H9 (cell line): ENCODE results near the gene TRIM17. TPM values are rescaled to one million over a fixed set of nuclear protein-coding genes. Genes with fewer than 3 reads are reported as not detected.
A peak's percentile ranks its signal among the peaks of the same experiment; 100 is the strongest.

Experiments
- DNase-seq: peaks from one replicate; pipeline ENCODE4 v3.0.0-alpha.2; 2017
- H2AFZ ChIP-seq: one replicate; pipeline ENCODE4 v1.6.1; 2013; ENCODE audit warnings: mild to moderate bottlenecking, low read length, control low read depth, moderate library complexity
- H2AK5ac ChIP-seq: 2 replicates; pipeline ENCODE4 v1.6.1; 2013; ENCODE audit warnings: low read length, control low read depth, mixed read lengths; ENCODE audit not compliant: insufficient read length
- H2BK120ac ChIP-seq: one replicate; pipeline ENCODE4 v1.6.1; 2013; ENCODE audit warnings: low read depth, mild to moderate bottlenecking, low read length, control low read depth, inconsistent platforms; ENCODE audit not compliant: poor library complexity, severe bottlenecking
- H2BK12ac ChIP-seq: 2 replicates; pipeline ENCODE4 v1.6.1; 2013; ENCODE audit warnings: low read length, control low read depth, mixed read lengths, low read depth; ENCODE audit not compliant: insufficient read length
- H2BK15ac ChIP-seq: 2 replicates; pipeline ENCODE4 v1.6.1; 2013; ENCODE audit warnings: low read depth, low read length, control low read depth
- H2BK20ac ChIP-seq: one replicate; pipeline ENCODE4 v1.6.1; 2013; ENCODE audit warnings: low read depth, mild to moderate bottlenecking, low read length, control low read depth, inconsistent platforms; ENCODE audit not compliant: poor library complexity, severe bottlenecking
- H2BK5ac ChIP-seq: 2 replicates; pipeline ENCODE4 v1.6.1; 2013; ENCODE audit warnings: low read length, control low read depth, mixed read lengths; ENCODE audit not compliant: insufficient read length
- H3K14ac ChIP-seq: 2 replicates; pipeline ENCODE4 v1.6.1; 2013; ENCODE audit warnings: low read length, control low read depth; ENCODE audit not compliant: insufficient read depth
- H3K18ac ChIP-seq: 2 replicates; pipeline ENCODE4 v1.6.1; 2013; ENCODE audit warnings: low read depth, mild to moderate bottlenecking, mixed read lengths, low read length, control low read depth; ENCODE audit not compliant: insufficient read length
- H3K23ac ChIP-seq: 2 replicates; pipeline ENCODE4 v1.6.1; 2013; ENCODE audit warnings: low read length, control low read depth, mixed read lengths, low read depth; ENCODE audit not compliant: insufficient read length
- H3K23me2 ChIP-seq: 2 replicates; pipeline ENCODE4 v1.6.1; 2013; ENCODE audit warnings: low read depth, mild to moderate bottlenecking, mixed read lengths, low read length, control low read depth; ENCODE audit not compliant: insufficient read length, poor library complexity, severe bottlenecking
- H3K27ac ChIP-seq: 2 replicates; pipeline ENCODE4 v1.5.1; 2013; ENCODE audit warnings: low read length, control low read depth, mixed read lengths, low read depth; ENCODE audit not compliant: insufficient read length
- H3K27me3 ChIP-seq: 2 replicates; pipeline ENCODE4 v1.6.1; 2013; ENCODE audit warnings: low read length, control low read depth, inconsistent platforms; ENCODE audit not compliant: insufficient read depth
- H3K4ac ChIP-seq: 2 replicates; pipeline ENCODE4 v1.6.1; 2013; ENCODE audit warnings: low read depth, mild to moderate bottlenecking, control low read depth, inconsistent platforms, low read length, moderate library complexity
- H3K4me1 ChIP-seq: 2 replicates; pipeline ENCODE4 v1.6.1; 2013; ENCODE audit warnings: low read length, control low read depth, inconsistent platforms; ENCODE audit not compliant: insufficient read depth
- H3K4me2 ChIP-seq: 2 replicates; pipeline ENCODE4 v1.6.1; 2013; ENCODE audit warnings: low read length, control low read depth, mixed read lengths; ENCODE audit not compliant: insufficient read length, insufficient read depth
- H3K56ac ChIP-seq: 2 replicates; pipeline ENCODE4 v1.6.1; 2013; ENCODE audit warnings: low read depth, mild to moderate bottlenecking, mixed read lengths, low read length, control low read depth; ENCODE audit not compliant: insufficient read length
- H3K79me1 ChIP-seq: 2 replicates; pipeline ENCODE4 v1.6.1; 2013; ENCODE audit warnings: low read depth, mild to moderate bottlenecking, moderate library complexity, low read length, control low read depth, inconsistent platforms; ENCODE audit not compliant: insufficient read depth, poor library complexity, severe bottlenecking
- H3K79me2 ChIP-seq: 2 replicates; pipeline ENCODE4 v1.6.1; 2013; ENCODE audit warnings: low read length, control low read depth, inconsistent platforms; ENCODE audit not compliant: insufficient read depth
- H3K9ac ChIP-seq: 2 replicates; pipeline ENCODE4 v1.6.1; 2013; ENCODE audit warnings: low read length, control low read depth, mixed read lengths; ENCODE audit not compliant: insufficient read length; ENCODE audit errors: extremely low read depth
- H3K9me3 ChIP-seq: one replicate; pipeline ENCODE4 v1.6.1; 2013; ENCODE audit warnings: low read depth, low read length, inconsistent platforms; ENCODE audit not compliant: control insufficient read depth
- H3T11ph ChIP-seq: one replicate; pipeline ENCODE4 v1.6.1; 2013; ENCODE audit warnings: mild to moderate bottlenecking, low read length, control low read depth, inconsistent platforms
- H4K20me1 ChIP-seq: one replicate; pipeline ENCODE4 v1.6.1; 2013; ENCODE audit not compliant: control insufficient read depth, insufficient read length, insufficient read depth
- H4K5ac ChIP-seq: 2 replicates; pipeline ENCODE4 v1.6.1; 2013; ENCODE audit warnings: low read depth, mild to moderate bottlenecking, mixed read lengths, low read length, control low read depth; ENCODE audit not compliant: insufficient read length
- H4K8ac ChIP-seq: replicated peaks from 2 replicates; pipeline ENCODE4 v1.6.1; 2013; ENCODE audit warnings: low read length, control low read depth, mixed read lengths, low read depth; ENCODE audit not compliant: insufficient read length
- H4K91ac ChIP-seq: 2 replicates; pipeline ENCODE4 v1.6.1; 2013; ENCODE audit warnings: low read depth, mild to moderate bottlenecking, moderate library complexity, mixed read lengths, low read length, control low read depth; ENCODE audit not compliant: insufficient read length
- H3K27ac Mint-ChIP-seq, 3 experiments: 2 replicates in 2 of 3; 3 replicates in 1 of 3; pipeline ENCODE4 v1.8.0; 2020 to 2021; ENCODE audit warnings: mixed read lengths in 3 of 3, mild to moderate bottlenecking in 1 of 3, moderate library complexity in 1 of 3
- H3K27me3 Mint-ChIP-seq: 2 replicates; pipeline ENCODE4 v1.8.0; 2021; ENCODE audit warnings: low read depth, mild to moderate bottlenecking, moderate library complexity, mixed read lengths
- H3K36me3 Mint-ChIP-seq, 3 experiments: 2 replicates in 2 of 3; 3 replicates in 1 of 3; pipeline ENCODE4 v1.8.0; 2020 to 2021; ENCODE audit warnings: low read depth in 3 of 3, mixed read lengths in 3 of 3; ENCODE audit not compliant: insufficient read depth in 1 of 3
- H3K4me1 Mint-ChIP-seq, 2 experiments: 2 replicates each; pipeline ENCODE4 v1.8.0; 2020; ENCODE audit warnings: mixed read lengths in 2 of 2
- H3K4me3 Mint-ChIP-seq, 2 experiments: 2 replicates in 1 of 2; 3 replicates in 1 of 2; pipeline ENCODE4 v1.8.0; 2020 to 2021; ENCODE audit warnings: mild to moderate bottlenecking in 2 of 2, mixed read lengths in 2 of 2, moderate library complexity in 1 of 2
- H3K9me3 Mint-ChIP-seq, 2 experiments: 2 replicates in 1 of 2; 3 replicates in 1 of 2; pipeline ENCODE4 v1.8.0; 2020; ENCODE audit warnings: mild to moderate bottlenecking in 2 of 2, mixed read lengths in 2 of 2, moderate library complexity in 1 of 2
- CTCF ChIP-seq: fragments of 200-600 bp; sonication (generic); conservative IDR thresholded peaks from 3 replicates; pipeline ENCODE4 v1.8.0; 2021; ENCODE audit warnings: antibody characterized with exemption, mild to moderate bottlenecking
- WGBS: extraction: QIAGEN DNeasy Blood & Tissue Kit; methylation state at CpG from one replicate; pipeline ENCODE4 v1.1.7; 2013; ENCODE audit warnings: missing lambda C conversion rate, low lambda C conversion rate, mixed read lengths; ENCODE audit not compliant: insufficient read length; ENCODE audit errors: extremely low coverage; 5-methylcytosine and 5-hydroxymethylcytosine counted together
- total RNA-seq: library from RNA; stranded (reverse); gene quantifications from 2 replicates; pipeline ENCODE4 v1.2.1, GENCODE V29; 2021

TRIM17 gene
- total RNA-seq, 1 experiment from 2014 or later: 2.8 TPM

GRCh38 chr1:228404107-228404720 is 12.4 kb downstream of the TRIM17 start:
- Histone ChIP-seq H2AK5ac (no peak overlapping the region), H2BK120ac (no peak overlapping the region), H3K9me3 (no peaks in the 10 kb centered on the region), H2AFZ (no peak overlapping the region), H3T11ph (no peak overlapping the region), H4K8ac (no peak overlapping the region), H3K23me2 (peaks cover 15% of the 10 kb centered on the region), H2BK15ac (no peak overlapping the region), H3K23ac (no peak overlapping the region), H3K4ac (no peak overlapping the region), H2BK5ac (no peak overlapping the region), H3K14ac (no peak overlapping the region), H3K4me2 (no peak overlapping the region), H3K9ac (no peak overlapping the region), H3K27ac (no peak overlapping the region), H3K4me1 (0 out of 2 replicates have a peak, but pooled peaks cover 5% of the 10 kb centered on the region), H3K79me2 (peaks cover 23% of the 10 kb centered on the region), H4K20me1 (peaks cover 2% of the 10 kb centered on the region), H2BK20ac (no peak overlapping the region), H3K27me3 (no peaks in the 10 kb centered on the region), H3K79me1 (peaks cover 16% of the 10 kb centered on the region), H3K56ac (no peak overlapping the region), H4K91ac (no peak overlapping the region), H4K5ac (no peak overlapping the region), H3K18ac (no peak overlapping the region), H2BK12ac (no peak overlapping the region)
- peak overlapping the region; percentile 92 to 99; a peak in 4 of 5 replicates for H3K4me3 Mint-ChIP-seq
- H3K27ac Mint-ChIP-seq: no peak overlapping the region; a peak in 1 of 7 replicates
- no peaks in the 10 kb centered on the region for H3K27me3 Mint-ChIP-seq
- DNase-seq: peak; percentile 20
- peaks cover 35 to 56% (median 48%) of the 10 kb centered on the region in 3 experiments for H3K36me3 Mint-ChIP-seq
- H3K9me3 Mint-ChIP-seq: no peaks in the 10 kb centered on the region
- WGBS: no CpG with 5 or more reads among the region's 3 CpGs
- TF ChIP-seq CTCF: no peak
- peaks cover 17 to 29% of the 10 kb centered on the region in 2 experiments for H3K4me1 Mint-ChIP-seq
